Left lung (tissue), 10 donors: ENCODE measurements around the gene LRPAP1. TPM values are rescaled to one million over a fixed set of nuclear protein-coding genes. Genes with fewer than 3 reads are reported as not detected.

ENCODE experiments used
- ATAC-seq: fragments of 200-7000 bp; cut with Tn5 transposase; one replicate; pipeline ENCODE4 v1.9.1; 2020; ENCODE audit warnings: moderate library complexity
- DNase-seq, 4 donors: peaks; one replicate each; pipeline ENCODE4 v3.0.0-alpha.2; 2013 to 2020
- H3K27ac ChIP-seq, 2 donors: fragments of 200-600 bp; sonication (generic) in 1 of 2; one replicate each; pipeline versions ENCODE4 v1.5.0 to v1.8.0; 2020 to 2021
- H3K27me3 ChIP-seq, 2 donors: fragments of 200-600 bp; sonication (generic) in 1 of 2; one replicate each; pipeline versions ENCODE4 v1.5.0 to v1.8.0; 2020 to 2021
- H3K36me3 ChIP-seq, 2 donors: fragments of 200-600 bp; sonication (generic) in 1 of 2; one replicate each; pipeline versions ENCODE4 v1.5.0 to v1.8.0; 2020 to 2021
- H3K4me1 ChIP-seq, 2 donors: fragments of 200-600 bp; one replicate each; pipeline ENCODE4 v1.8.0; 2021
- H3K4me3 ChIP-seq, 2 donors: fragments of 200-600 bp; sonication (generic) in 1 of 2; one replicate each; pipeline versions ENCODE4 v1.5.0 to v1.8.0; 2020 to 2021; ENCODE audit warnings: mild to moderate bottlenecking in 1 of 2
- H3K9me3 ChIP-seq, 2 donors: fragments of 200-600 bp; sonication (generic) in 1 of 2; one replicate each; pipeline versions ENCODE4 v1.5.0 to v1.8.0; 2020 to 2021
- CTCF ChIP-seq, 2 donors: fragments of 200-600 bp; sonication (generic) in 1 of 2; IDR thresholded peaks; one replicate each; pipeline versions ENCODE4 v1.5.0 to v1.8.0; 2021; ENCODE audit warnings: antibody characterized with exemption in 2 of 2
- intact Hi-C, 2 donors: fragments of 100-400 bp; cut with DNase I; formaldehyde crosslinking; loops; one replicate each; pipeline versions ENCODE4 v1.11.2 to v1.14.2; 2022
- polyA plus RNA-seq, 6 donors: library from polyadenylated mRNA; unstranded; fragments of 120-200 nt; gene quantifications; one replicate each; pipeline ENCODE4 v1.2.1, GENCODE V29; 2013; ENCODE audit not compliant: insufficient read length in 6 of 6
- total RNA-seq, 2 donors: library from RNA; stranded (reverse); fragmentation: NEBNext Ultra II Directional; extraction: Animal tissue kit (Norgen Biotek cat#: 25700); gene quantifications; one replicate each; pipeline ENCODE4 v1.2.1, GENCODE V29; 2021
- donor health status: DM: no; HTN: yes; CAD: no.
- donor health status: DM: no; HTN: no; CAD: no.

LRPAP1 gene
- total and polyA plus RNA-seq, 8 donors = 95.9 to 218 (median 112) TPM

DNA sequence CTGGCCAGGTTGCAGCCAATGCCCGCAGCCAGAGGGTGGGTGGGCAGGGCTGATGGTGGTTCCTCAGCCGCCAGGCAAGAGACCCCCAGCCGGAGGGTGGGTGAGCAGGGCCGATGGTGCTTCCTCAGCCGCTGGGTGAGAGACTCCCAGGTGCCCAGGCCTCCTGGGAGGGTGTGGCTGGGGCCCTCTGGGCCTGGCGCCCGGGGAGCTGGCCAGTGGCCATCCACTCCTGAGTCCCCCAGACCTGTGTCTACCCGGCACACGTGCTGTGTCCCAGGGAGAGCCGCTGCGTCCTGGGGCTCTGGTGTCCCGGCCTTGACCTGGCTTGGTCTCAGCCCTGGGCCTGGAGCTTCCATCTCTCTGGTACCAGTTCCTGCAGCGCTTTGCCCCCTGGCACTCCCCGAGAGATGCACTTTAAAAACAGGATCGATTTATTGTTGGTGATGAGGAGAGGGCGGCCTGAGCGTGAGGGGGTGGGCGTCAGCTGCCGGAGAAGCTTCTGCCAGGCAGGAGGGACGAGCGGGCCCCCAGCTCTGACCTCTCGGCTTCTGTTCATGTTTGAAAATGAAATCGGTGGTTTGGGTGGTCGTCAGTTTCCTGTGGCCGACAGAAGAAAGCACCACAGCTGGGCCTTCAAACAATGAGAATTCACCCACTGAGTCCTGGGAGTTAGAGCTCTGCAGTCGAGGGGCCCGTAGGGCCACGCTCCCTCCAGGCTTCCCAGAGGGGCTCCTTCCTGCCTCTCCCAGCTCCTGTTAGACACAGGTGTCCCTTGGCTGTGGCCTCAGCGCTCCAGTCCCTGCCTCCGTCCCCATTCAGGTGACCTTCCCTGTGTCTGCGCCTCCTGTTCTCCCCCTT, 62.6 kb downstream of the LRPAP1 start:
- intact Hi-C loops = no loop called here
- H3K27me3 ChIP-seq = peaks cover 0 to 27% of the 10 kb centered on the region in 2 donors
- ATAC-seq (no peak), DNase-seq (peak in 1 of 4 donors; percentile 64)
- TF ChIP-seq CTCF (IDR thresholded peaks at IDR 0.05) = no peak
- H3K36me3 ChIP-seq = no peaks in the 10 kb centered on the region
- no peaks in the 10 kb centered on the region for H3K9me3 ChIP-seq
- H3K4me3 ChIP-seq = no peak overlapping the region
- no peak overlapping the region for H3K27ac ChIP-seq
- no peaks in the 10 kb centered on the region for H3K4me1 ChIP-seq

- peak in 1 of 4 donors; percentile 9 for DNase-seq
- H3K4me3 ChIP-seq = no peak overlapping the region
- H3K36me3 ChIP-seq = no peaks in the 10 kb centered on the region
- ATAC-seq = no peak
- intact Hi-C loops = no loop called here
- no peak overlapping the region for H3K27ac ChIP-seq
- H3K27me3 ChIP-seq = peaks cover 2 to 35% of the 10 kb centered on the region in 2 donors
- no peaks in the 10 kb centered on the region for H3K4me1 ChIP-seq
- no peak for TF ChIP-seq CTCF (IDR thresholded peaks at IDR 0.05)
- H3K9me3 ChIP-seq = no peaks in the 10 kb centered on the region
Measured at GRCh38 chr4:3468804-3469203, 63.4 kb downstream of the LRPAP1 start.

- H3K27me3 ChIP-seq = peaks cover 6 to 42% of the 10 kb centered on the region in 2 donors
- no peak overlapping the region for H3K4me3 ChIP-seq
- no peak for TF ChIP-seq CTCF (IDR thresholded peaks at IDR 0.05)
- H3K4me1 ChIP-seq = peaks cover 3 to 4% of the 10 kb centered on the region in 2 donors
- DNase-seq (peak in 1 of 4 donors; percentile 29), ATAC-seq (no peak)
- H3K36me3 ChIP-seq = no peaks in the 10 kb centered on the region
- intact Hi-C loops = no loop called here
- no peaks in the 10 kb centered on the region for H3K9me3 ChIP-seq
- no peak overlapping the region for H3K27ac ChIP-seq
Measured at GRCh38 chr4:3468154-3468553, 64.1 kb downstream of the LRPAP1 start.

DNA sequence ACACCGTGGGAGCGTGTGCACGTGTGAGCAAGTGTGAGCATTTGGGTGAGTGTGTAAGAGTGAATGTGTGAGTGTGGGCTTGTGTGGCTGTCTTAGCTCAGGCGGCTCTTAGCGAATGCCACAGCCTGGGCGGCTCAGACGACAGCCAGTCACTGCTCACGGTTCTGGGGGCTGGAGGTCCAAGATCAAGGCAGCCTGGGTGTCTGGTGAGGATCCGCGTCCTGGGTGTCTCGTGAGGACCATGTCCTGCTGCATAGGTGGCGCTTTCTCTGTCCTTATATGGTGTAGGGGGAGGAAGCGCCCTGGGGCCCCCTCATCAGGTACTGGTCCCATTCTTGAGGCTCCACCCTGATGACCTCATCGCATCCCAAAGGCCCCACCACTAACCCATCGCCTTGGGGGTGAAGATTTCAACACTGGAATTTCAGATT, 64.6 kb downstream of the LRPAP1 start:
- Histone ChIP-seq H3K36me3 (no peaks in the 10 kb centered on the region), H3K4me3 (no peak overlapping the region), H3K9me3 (no peaks in the 10 kb centered on the region), H3K27me3 (peaks cover 6 to 47% of the 10 kb centered on the region in 2 donors), H3K4me1 (peaks cover 3 to 4% of the 10 kb centered on the region in 2 donors), H3K27ac (no peak overlapping the region)
- intact Hi-C loops = no loop called here
- no peak for ATAC-seq
- DNase-seq = peak in 1 of 4 donors; percentile 30
- no peak for TF ChIP-seq CTCF (IDR thresholded peaks at IDR 0.05)
